ENCODE results near the gene KCNJ5.

GRCh38 chr11:128867277-128867676 is 23.9 kb upstream of the KCNJ5 start, which contains the start of gene KCNJ1:
- TF ChIP-seq, protein P1, sequence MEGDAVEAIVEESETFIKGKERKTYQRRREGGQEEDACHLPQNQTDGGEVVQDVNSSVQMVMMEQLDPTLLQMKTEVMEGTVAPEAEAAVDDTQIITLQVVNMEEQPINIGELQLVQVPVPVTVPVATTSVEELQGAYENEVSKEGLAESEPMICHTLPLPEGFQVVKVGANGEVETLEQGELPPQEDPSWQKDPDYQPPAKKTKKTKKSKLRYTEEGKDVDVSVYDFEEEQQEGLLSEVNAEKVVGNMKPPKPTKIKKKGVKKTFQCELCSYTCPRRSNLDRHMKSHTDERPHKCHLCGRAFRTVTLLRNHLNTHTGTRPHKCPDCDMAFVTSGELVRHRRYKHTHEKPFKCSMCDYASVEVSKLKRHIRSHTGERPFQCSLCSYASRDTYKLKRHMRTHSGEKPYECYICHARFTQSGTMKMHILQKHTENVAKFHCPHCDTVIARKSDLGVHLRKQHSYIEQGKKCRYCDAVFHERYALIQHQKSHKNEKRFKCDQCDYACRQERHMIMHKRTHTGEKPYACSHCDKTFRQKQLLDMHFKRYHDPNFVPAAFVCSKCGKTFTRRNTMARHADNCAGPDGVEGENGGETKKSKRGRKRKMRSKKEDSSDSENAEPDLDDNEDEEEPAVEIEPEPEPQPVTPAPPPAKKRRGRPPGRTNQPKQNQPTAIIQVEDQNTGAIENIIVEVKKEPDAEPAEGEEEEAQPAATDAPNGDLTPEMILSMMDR (IDR thresholded peaks at IDR 0.05): no peak
- TF ChIP-seq USF1 (CRISPR knock-in tag; IDR thresholded peaks at IDR 0.05) (no peak), ARID4B (CRISPR knock-in tag; IDR thresholded peaks at IDR 0.05; ENCODE audit: borderline replicate concordance) (no peak), ZNF317 (CRISPR knock-in tag; IDR thresholded peaks at IDR 0.05; ENCODE audit: borderline replicate concordance, low read depth) (no peak), MYBL2 (CRISPR knock-in tag; IDR thresholded peaks at IDR 0.05) (no peak), KAT7 (CRISPR knock-in tag; IDR thresholded peaks at IDR 0.05; ENCODE audit: borderline replicate concordance) (no peak), USF2 (CRISPR knock-in tag; IDR thresholded peaks at IDR 0.05) (no peak), EMX1 (CRISPR knock-in tag; IDR thresholded peaks at IDR 0.05) (no peak), ZBTB21 (CRISPR knock-in tag; IDR thresholded peaks at IDR 0.05; ENCODE audit: borderline replicate concordance) (no peak), GTF2I (CRISPR knock-in tag; conservative IDR thresholded peaks at IDR 0.05) (no peak)
- TF ChIP-seq, protein P2, sequence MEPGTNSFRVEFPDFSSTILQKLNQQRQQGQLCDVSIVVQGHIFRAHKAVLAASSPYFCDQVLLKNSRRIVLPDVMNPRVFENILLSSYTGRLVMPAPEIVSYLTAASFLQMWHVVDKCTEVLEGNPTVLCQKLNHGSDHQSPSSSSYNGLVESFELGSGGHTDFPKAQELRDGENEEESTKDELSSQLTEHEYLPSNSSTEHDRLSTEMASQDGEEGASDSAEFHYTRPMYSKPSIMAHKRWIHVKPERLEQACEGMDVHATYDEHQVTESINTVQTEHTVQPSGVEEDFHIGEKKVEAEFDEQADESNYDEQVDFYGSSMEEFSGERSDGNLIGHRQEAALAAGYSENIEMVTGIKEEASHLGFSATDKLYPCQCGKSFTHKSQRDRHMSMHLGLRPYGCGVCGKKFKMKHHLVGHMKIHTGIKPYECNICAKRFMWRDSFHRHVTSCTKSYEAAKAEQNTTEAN (CRISPR knock-in tag; IDR thresholded peaks at IDR 0.05): no peak
- TF ChIP-seq, protein P3, sequence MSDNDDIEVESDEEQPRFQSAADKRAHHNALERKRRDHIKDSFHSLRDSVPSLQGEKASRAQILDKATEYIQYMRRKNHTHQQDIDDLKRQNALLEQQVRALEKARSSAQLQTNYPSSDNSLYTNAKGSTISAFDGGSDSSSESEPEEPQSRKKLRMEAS (CRISPR knock-in tag; IDR thresholded peaks at IDR 0.05): no peak

Measured in WTC11 (cell line).